GM21526 (cell line): Measurements from ENCODE around the gene APBB1.
A peak's percentile ranks its signal among the peaks of the same experiment; 100 is the strongest.

ENCODE experiments used
- ATAC-seq: cut with Tn5 transposase; IDR thresholded peaks from one replicate; pipeline ENCODE4 v1.9.1; 2021; ENCODE audit warnings: moderate library complexity; ENCODE audit not compliant: unreplicated experiment, low FRiP score

Gene APBB1

DNA sequence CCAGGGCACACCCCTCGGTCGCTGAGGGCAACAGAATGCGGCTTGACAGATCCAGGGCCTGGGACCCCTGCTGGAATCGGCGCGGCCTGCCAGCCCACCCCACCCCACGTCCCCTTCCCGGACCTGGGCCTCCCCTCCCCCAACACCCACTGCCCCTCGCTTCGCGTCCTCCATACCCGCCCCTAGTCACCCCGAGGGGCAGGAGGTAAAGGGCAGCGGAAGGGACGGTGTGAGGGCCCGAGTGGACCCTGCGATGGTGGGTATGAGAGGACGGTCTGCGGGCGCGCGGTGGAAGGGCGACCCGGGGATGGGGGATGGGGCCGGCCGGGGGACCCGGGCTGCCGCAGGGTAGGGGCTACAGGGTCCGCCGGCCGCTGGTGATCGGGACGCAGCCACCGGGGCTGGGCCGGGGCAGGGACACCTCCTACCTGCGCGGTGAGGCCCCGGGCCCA lies 311 bp downstream of the APBB1 start:
- ATAC-seq: no peak

DNA sequence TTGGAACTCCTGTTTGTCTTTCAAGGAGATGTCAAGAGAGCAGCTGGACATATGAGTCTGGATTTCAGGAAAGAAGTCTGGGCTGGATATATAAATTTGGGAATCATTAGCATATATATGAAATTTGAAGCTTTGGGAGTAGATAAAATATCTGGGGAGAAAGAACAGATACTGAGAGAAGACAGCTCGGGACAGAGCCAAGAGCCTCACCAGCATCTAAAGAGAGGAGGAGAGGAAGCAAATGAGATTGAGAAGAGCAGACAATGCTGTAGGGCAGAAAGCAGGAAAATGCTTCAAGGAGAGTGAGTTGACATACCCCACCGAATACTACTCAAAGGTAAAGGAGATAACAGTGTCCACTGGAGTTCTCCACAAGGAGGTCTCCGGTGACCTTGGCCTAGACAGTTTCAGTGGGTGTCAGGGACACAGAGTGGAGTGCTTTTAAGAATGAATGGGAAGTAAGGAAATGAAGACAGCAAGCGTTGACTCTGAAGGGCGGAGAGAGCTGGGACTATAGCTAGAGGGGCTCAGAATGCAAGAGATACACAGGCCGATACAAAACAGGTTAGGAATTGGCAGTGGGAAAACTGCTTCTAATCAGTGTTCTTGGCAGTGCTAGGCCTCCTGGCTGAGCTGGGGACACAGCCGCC lies 862 bp downstream of the APBB1 start:
- no peak for ATAC-seq

DNA sequence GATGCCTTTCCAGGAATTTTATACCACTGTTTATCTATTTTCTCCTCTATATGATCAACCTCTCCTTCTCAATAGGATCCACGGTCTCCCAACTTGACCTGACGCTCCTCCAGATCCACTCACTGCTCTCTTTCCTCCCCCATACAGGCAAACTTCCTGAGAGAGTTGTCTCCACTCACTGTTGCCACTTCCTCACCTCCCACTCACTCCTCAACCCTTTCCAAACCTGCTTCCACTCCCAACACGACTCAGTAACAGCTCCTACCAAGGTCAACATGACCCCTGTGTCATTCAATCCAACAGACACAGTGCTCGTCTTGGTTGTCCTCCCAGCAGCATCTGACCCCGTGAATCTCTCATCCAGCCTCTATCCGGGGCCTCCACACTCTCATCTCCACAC lies 3.1 kb downstream of the APBB1 start:
- ATAC-seq: no peak

GRCh38 chr11:6414874-6415328 lies 4.0 kb downstream of the APBB1 start:
- ATAC-seq: no peak

DNA sequence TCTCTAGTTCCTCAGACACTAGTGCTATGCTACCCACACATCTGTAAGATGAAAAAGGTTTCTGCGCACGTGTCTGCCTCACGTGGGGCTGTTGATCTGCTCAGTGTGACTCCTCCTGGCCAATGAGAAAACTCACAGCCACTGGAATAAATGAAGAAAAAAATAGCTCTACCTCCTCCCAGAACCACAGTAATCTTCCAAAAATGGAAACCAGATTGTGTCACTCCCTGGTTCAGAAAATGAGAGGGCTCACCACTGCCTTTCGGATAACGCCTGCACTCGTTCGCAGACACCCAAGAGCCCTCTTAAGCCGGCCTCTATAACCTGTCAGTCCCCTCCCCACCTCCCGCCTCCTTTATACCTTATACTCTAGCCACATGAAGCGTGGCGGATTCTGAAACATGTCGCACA lies 5.1 kb downstream of the APBB1 start:
- no peak for ATAC-seq

DNA sequence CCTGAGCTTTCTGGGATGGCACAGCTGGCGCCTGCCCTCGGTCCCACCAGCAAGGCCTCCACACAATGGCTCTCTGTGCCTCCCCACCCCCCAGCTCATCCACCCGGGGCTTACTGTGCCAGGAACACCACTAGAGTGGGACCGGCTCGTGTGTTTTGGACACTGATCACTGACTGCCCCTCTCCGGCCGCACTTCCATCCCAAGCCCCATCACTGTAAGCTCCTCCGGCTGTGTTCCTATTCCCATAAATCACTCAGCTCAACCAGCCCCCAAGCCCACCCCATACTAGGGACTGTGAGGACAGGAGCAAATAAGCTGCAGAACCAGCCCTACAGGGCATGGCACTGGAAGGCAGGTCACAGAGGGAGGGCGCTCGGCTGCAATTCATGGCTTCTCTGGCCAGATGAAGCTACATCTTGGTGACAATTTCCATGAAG lies 7.3 kb downstream of the APBB1 start:
- ATAC-seq: no peak

DNA sequence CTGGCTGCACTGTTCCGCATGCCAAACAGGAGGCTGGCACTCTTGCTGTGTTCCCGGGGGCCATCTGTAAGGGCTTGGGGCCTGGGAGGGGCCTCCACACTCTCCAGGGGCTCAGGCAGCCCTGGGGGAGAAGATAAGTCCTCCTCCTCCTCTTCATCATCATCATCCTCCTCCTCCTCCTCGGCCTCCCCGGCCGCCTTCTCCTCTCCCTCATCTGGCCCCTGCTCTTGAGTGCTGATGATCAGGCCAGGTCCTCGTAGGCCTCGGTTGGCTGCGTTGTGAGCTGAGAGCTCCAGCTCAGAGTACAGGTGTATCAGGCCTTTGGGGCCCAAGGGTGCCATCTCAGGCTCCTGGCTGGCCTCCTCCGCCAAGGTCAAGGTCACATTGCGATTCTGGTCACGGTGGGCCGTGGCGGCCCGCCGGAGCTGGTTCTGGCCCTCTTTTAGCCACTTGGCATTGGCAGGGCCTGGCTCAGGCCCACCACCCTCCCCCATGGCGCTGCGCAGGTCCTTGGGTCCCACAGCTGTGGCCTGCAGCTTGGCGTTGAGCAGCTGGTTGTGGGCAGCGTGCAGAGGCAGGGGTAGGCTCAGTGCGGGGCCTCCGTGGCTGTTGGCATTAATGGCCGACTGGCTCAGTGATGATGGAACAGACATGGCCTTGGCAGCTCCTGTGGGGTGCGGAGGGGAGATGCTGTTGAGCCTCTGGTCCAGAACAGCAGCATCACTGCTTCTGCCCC lies 8.0 kb downstream of the APBB1 start:
- ATAC-seq: no peak

DNA sequence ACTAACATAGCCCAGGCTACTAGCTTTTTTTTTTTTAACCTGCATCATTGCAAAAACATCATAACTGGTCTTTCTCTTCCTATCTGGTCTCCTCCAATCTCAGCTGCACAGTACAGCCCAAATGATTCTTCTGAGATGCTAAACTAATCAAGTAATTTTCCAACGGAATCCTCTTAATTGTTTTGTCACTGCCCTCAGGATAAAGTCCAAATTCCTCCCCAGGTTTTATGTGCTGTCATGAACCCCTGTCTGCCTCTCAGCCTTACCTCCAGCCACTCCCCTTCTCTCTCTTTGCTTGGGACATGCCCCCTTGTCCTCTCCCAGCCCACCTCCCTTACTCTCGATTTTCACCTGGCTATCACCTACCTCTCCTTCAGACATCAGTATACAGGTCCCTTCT lies 12.5 kb downstream of the APBB1 start:
- ATAC-seq: no peak

DNA sequence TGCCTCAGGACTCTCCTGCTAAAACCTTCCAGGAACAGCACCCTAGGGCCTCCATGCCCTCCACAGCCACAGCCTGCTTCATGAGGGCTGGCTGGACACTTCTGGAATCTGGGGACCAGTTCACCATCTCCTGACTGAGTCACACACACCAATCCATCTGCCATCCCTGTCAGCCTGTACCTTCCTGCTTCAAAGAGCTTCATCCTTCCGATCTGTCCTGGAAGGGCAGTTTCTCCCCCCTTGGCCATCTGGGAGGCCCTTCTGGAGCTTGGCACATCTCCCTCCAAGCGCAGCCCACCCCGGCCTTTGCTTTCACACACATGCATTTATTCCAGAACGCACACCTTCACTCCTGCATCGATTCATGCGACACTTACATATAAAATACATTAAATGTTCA lies 13.0 kb downstream of the APBB1 start:
- ATAC-seq: no peak

DNA sequence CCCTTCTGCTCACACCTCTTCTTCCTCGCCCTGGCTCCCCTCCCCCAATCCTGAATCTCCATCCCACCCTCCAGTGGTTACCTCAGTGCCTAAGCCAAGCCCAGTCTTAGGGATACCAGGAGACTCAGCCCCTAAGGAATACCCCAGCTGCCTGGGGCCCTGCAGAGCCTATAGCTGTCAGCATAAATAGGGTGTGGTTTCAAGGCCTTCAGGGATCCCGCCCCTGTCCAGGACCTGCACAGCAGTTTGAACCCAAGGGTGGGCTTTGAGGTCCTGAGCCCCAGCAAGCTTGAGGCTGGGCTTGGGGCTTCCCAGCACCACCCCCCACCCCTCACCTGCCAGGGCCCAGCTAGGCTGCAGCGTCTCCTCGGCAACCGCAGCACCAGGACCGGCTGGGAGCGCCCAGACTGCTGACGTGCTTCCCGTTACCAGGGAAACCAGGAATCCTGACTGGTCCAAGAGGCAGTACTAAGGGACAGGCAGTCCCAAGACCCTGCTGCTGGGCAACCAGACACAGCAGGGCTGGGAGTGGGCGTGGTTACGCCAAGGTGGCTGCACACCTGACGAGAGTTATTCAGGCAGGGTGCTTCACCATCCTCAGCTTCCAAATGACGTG lies 13.7 kb downstream of the APBB1 start:
- no peak for ATAC-seq

GRCh38 chr11:6404342-6405051 lies 14.4 kb downstream of the APBB1 start:
- no peak for ATAC-seq

DNA sequence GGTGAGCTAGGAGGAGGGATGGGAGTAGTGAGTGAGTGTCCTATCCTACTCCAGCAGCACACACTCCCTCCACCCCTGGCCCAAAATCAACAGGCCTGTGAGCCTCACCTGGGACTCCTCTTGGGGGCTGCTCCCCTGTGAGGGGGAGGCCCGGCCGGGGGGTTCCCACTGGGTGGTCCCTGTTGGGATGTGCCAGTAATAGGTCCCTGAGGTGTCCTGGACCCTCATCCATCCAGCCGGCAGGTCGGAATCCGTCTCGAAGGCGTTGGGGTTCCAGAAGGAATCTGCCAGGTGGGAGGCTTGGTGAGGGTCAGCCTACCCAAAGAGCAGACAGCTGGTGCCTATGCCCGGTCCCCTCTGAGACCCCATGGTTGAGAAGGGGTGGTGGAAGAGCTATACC lies 15.4 kb downstream of the APBB1 start:
- ATAC-seq: no peak

- ATAC-seq: peak; percentile 90
Observed at GRCh38 chr11:6402561-6402981, 16.3 kb downstream of the APBB1 start.

- ATAC-seq: peak; percentile 46
Observed at GRCh38 chr11:6402061-6402470, 16.8 kb downstream of the APBB1 start.

DNA sequence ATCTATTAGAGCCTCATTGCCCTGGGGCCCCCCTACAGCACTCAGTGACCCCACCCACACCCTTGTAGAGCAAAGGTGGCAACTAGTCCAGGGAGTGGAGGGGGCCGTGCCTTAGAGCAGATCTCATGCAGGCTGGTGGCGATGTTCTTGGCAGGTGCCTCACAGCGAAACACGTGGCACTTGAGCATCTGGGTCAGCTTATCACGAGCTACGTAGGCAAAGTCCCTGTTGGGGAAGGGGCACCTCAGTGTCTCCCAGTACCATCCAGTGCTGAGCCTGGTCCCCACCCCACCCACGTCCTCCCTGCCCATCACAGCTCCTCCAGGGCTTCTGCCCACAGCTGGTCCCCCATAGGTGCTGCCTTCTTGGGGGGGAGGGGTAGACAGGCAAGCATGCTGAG lies 17.4 kb downstream of the APBB1 start:
- no peak for ATAC-seq

DNA sequence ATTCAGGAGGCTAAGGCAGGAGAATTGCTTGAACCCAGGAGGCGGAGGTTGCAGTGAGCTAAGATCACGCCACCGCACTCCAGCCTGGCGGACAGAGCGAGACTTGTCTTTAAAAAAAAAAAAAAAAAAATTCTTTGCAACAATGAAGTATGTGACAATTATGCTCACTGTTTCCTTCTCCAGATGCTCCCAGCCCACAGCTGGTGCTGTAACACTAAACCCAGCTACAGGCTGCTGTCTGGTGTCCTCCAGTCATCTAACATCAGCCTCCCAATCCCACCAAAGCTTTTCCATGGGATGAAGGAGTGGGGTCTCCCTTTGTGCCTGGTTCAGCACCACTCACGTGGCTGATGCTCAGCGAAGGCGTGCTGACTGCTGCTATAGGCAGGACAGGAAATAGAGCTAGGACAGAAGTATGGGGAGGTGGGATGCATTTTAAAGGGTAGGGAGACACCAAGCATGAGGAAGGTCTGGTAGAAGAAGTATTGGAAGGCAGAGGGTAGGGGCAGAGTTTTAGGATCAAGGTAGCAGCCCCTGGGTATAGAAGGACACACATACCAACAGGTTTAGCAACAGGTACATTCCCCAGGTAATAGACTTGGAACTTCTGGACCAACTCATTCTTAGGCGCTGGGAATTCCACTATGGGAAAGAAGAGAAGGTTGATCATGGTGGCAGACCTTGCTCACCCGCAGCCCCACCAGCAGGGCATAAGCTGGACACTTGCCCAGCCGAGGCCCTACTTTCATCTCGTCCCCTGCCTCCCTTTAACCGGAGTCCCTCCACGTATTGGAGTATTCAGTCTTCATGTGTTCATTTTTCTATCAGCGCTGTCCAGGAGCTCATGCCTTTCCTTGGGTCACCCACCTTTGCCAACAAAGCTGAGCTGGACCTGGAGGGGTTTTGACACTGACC lies 18.2 kb downstream of the APBB1 start:
- no peak for ATAC-seq

- ATAC-seq: no peak
Observed at GRCh38 chr11:6397636-6398035, 21.3 kb downstream of the APBB1 start.

- ATAC-seq: no peak
Observed at GRCh38 chr11:6397156-6397555, 21.7 kb downstream of the APBB1 start.

DNA sequence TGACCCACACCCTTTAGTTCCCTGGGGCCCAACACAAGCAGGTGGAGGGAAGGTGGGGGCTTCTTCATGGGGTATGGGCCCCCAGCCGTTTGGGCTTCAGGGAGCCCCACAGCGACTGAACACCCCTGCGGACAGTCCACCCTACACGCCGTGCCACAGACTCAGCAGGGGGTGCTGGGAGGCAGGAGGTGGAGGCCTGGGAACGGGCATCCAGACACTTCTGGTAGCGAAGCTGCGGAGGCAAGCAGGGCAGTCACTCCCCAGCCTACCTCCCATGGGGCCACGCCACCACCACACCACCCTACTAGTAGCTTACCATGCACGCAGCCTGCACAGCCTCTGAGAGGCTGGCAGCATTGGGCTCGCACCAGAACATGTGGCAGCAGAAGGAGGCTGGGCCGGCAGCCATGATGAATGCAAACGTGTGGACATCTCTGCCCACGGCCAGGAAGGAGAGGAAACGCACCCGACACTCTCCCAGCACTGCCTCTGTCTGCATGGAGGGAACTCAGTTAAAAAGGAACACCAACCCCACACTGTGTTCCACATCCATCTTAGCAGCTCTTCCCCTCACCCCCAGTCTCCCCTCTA lies 23.3 kb downstream of the APBB1 start:
- ATAC-seq: no peak
